DND-41 (cell line): ENCODE results near the gene MMP2.

Experiments
- EZH2 ChIP-seq: IDR thresholded peaks from 3 replicates; pipeline ENCODE4 v1.6.1; 2012; ENCODE audit warnings: borderline replicate concordance, low read depth, mild to moderate bottlenecking, moderate library complexity, low read length, inconsistent platforms; ENCODE audit not compliant: severe bottlenecking
- TF ChIP-seq, protein P1 (sequence below): IDR thresholded peaks from 2 replicates; pipeline ENCODE4 v1.5.1; 2012; ENCODE audit warnings: borderline replicate concordance, low read length, moderate library complexity, mild to moderate bottlenecking; ENCODE audit not compliant: poor library complexity, severe bottlenecking; ENCODE audit errors: extremely low read depth

DNA sequence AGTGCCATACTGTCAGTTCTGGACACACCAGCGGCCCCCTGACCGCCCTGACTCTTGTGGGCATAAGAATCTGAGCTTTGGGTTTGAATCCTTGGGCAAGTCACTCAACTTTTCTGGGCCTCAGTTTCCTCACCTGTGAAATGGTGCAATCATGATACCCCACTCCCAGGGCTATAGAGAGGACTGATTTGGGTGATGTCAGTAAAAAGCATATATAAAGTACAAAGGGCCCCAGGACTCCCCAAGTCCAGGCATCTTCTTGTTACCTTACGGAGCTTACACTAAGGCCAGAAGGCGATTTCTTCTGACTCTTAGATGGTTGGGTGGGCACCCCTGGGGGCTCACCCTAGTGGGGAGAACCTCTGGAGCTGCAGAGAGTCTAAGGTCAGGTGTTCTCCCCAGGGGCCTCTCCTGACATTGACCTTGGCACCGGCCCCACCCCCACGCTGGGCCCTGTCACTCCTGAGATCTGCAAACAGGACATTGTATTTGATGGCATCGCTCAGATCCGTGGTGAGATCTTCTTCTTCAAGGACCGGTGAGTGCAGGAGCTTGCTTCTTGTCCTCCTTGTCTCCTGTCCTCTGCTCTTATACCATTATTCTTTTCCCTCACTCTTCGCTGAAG lies 13.9 kb downstream of the MMP2 start:
- TF ChIP-seq, protein P1, sequence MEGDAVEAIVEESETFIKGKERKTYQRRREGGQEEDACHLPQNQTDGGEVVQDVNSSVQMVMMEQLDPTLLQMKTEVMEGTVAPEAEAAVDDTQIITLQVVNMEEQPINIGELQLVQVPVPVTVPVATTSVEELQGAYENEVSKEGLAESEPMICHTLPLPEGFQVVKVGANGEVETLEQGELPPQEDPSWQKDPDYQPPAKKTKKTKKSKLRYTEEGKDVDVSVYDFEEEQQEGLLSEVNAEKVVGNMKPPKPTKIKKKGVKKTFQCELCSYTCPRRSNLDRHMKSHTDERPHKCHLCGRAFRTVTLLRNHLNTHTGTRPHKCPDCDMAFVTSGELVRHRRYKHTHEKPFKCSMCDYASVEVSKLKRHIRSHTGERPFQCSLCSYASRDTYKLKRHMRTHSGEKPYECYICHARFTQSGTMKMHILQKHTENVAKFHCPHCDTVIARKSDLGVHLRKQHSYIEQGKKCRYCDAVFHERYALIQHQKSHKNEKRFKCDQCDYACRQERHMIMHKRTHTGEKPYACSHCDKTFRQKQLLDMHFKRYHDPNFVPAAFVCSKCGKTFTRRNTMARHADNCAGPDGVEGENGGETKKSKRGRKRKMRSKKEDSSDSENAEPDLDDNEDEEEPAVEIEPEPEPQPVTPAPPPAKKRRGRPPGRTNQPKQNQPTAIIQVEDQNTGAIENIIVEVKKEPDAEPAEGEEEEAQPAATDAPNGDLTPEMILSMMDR: no peak
- no peak for TF ChIP-seq EZH2
